ENCODE data around the gene MARCHF3. TPM values are rescaled to one million over a fixed set of nuclear protein-coding genes. Genes with fewer than 3 reads are reported as not detected.

MARCHF3 gene
- total and polyA plus RNA-seq, 2 donors from 2014 or later: 1.5 to 8.0 TPM

- TF ChIP-seq, protein P1, sequence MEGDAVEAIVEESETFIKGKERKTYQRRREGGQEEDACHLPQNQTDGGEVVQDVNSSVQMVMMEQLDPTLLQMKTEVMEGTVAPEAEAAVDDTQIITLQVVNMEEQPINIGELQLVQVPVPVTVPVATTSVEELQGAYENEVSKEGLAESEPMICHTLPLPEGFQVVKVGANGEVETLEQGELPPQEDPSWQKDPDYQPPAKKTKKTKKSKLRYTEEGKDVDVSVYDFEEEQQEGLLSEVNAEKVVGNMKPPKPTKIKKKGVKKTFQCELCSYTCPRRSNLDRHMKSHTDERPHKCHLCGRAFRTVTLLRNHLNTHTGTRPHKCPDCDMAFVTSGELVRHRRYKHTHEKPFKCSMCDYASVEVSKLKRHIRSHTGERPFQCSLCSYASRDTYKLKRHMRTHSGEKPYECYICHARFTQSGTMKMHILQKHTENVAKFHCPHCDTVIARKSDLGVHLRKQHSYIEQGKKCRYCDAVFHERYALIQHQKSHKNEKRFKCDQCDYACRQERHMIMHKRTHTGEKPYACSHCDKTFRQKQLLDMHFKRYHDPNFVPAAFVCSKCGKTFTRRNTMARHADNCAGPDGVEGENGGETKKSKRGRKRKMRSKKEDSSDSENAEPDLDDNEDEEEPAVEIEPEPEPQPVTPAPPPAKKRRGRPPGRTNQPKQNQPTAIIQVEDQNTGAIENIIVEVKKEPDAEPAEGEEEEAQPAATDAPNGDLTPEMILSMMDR (IDR thresholded peaks at IDR 0.05; ENCODE audit: borderline replicate concordance, extremely low read depth, insufficient read depth): no peak
- Histone ChIP-seq H3K36me3 (ENCODE audit: control insufficient read depth in 2 of 3, insufficient read depth in 3 of 3, low read length in 3 of 3) (no peaks in the 10 kb centered on the region), H3K9ac (ENCODE audit: low read length in 3 of 3) (no peak overlapping the region), H3K4me1 (ENCODE audit: control insufficient read depth in 2 of 3, insufficient read depth in 2 of 3, low read depth in 1 of 3, low read length in 3 of 3) (no peaks in the 10 kb centered on the region), H3K27ac (ENCODE audit: low read depth in 2 of 2, low read length in 2 of 2) (no peak overlapping the region), H3K9me3 (ENCODE audit: control insufficient read depth in 2 of 3, insufficient read depth in 1 of 3, low read length in 3 of 3) (no peaks in the 10 kb centered on the region), H3K4me3 (ENCODE audit: low read length in 3 of 3) (no peak overlapping the region), H3K27me3 (ENCODE audit: control insufficient read depth, insufficient read depth, low read length) (no peaks in the 10 kb centered on the region)
- intact Hi-C loops (cut with DNase I): no loop called here
- no peak for DNase-seq
- no peak for FAIRE-seq
These were observed 34.0 kb upstream of the MARCHF3 start for GRCh38 chr5:127064253-127064840.

- no peak overlapping the region for H3K4me3 ChIP-seq (ENCODE audit: low read length in 3 of 3)
- no peaks in the 10 kb centered on the region for H3K36me3 ChIP-seq (ENCODE audit: control insufficient read depth in 2 of 3, insufficient read depth in 3 of 3, low read length in 3 of 3)
- DNase-seq (no peak), FAIRE-seq (no peak)
- no peak overlapping the region for H3K27ac ChIP-seq (ENCODE audit: low read depth in 2 of 2, low read length in 2 of 2)
- H3K9ac ChIP-seq (ENCODE audit: low read length in 3 of 3): no peak overlapping the region
- no peaks in the 10 kb centered on the region for H3K9me3 ChIP-seq (ENCODE audit: control insufficient read depth in 2 of 3, insufficient read depth in 1 of 3, low read length in 3 of 3)
- intact Hi-C loops (cut with DNase I): no loop called here
- H3K27me3 ChIP-seq (ENCODE audit: control insufficient read depth, insufficient read depth, low read length): no peaks in the 10 kb centered on the region
- TF ChIP-seq, protein P1 (IDR thresholded peaks at IDR 0.05; ENCODE audit: borderline replicate concordance, extremely low read depth, insufficient read depth): no peak
- no peaks in the 10 kb centered on the region for H3K4me1 ChIP-seq (ENCODE audit: control insufficient read depth in 2 of 3, insufficient read depth in 2 of 3, low read depth in 1 of 3, low read length in 3 of 3)
These were observed 33.0 kb upstream of the MARCHF3 start for GRCh38 chr5:127063257-127063913.

DNA sequence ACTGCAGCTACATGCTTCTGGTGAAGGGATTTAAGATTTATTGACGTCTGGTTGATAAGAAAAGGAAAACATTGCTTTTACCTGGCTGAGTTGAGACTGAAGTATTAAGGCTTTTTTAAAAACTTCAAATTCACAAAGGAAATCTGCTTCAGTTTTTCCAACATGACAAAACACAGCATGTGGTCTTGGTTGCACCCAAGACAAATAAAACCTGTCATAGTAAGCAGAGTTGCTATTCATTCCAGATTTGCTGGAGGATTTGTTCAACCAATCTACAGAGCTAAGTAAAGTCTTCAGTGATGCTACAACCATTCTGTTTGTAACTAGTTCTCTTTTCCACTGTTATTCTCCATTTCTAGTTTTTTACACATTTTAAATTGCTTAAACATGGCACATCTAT is 31.6 kb upstream of the MARCHF3 start:
- no peak for DNase-seq
- FAIRE-seq: no peak
- TF ChIP-seq, protein P1 (IDR thresholded peaks at IDR 0.05; ENCODE audit: borderline replicate concordance, extremely low read depth, insufficient read depth): no peak
- no peaks in the 10 kb centered on the region for H3K9me3 ChIP-seq (ENCODE audit: control insufficient read depth in 2 of 3, insufficient read depth in 1 of 3, low read length in 3 of 3)
- H3K27ac ChIP-seq (ENCODE audit: low read depth in 2 of 2, low read length in 2 of 2): no peak overlapping the region
- H3K36me3 ChIP-seq (ENCODE audit: control insufficient read depth in 2 of 3, insufficient read depth in 3 of 3, low read length in 3 of 3): no peaks in the 10 kb centered on the region
- H3K27me3 ChIP-seq (ENCODE audit: control insufficient read depth, insufficient read depth, low read length): no peaks in the 10 kb centered on the region
- intact Hi-C loops (cut with DNase I): no loop called here
- H3K4me3 ChIP-seq (ENCODE audit: low read length in 3 of 3): no peak overlapping the region
- no peaks in the 10 kb centered on the region for H3K4me1 ChIP-seq (ENCODE audit: control insufficient read depth in 2 of 3, insufficient read depth in 2 of 3, low read depth in 1 of 3, low read length in 3 of 3)
- no peak overlapping the region for H3K9ac ChIP-seq (ENCODE audit: low read length in 3 of 3)
